ENCODE data around the gene PXK. TPM values are rescaled to one million over a fixed set of nuclear protein-coding genes. Genes with fewer than 3 reads are reported as not detected.

Gene PXK
- total RNA-seq, 1 experiment from 2014 or later: 4.4 TPM

GRCh38 chr3:58352626-58353025, 19.9 kb downstream of the PXK start:
- Histone ChIP-seq H3K4me3 (no peak overlapping the region), H3K9me3 (ENCODE audit: insufficient read depth, low read depth) (no peaks in the 10 kb centered on the region; the same call in 1 of the 2 replicates), H3F3A (ENCODE audit: insufficient read depth, low read depth) (peaks cover 4% of the 10 kb centered on the region; the same call in 1 of the 2 replicates), H3K27ac (no peak overlapping the region), H2AFZ (no peak overlapping the region), H3K4me2 (no peak overlapping the region), H3K4me1 (replicated peaks; ENCODE audit: insufficient read depth) (peaks cover 17% of the 10 kb centered on the region), H3K9me2 (ENCODE audit: insufficient read depth) (no peaks in the 10 kb centered on the region), H3K27me3 (ENCODE audit: insufficient read depth, low read depth) (no peaks in the 10 kb centered on the region), H3K36me3 (ENCODE audit: low read depth) (no peaks in the 10 kb centered on the region), H4K20me1 (ENCODE audit: insufficient read depth) (no peaks in the 10 kb centered on the region), H3K79me2 (ENCODE audit: low read depth) (no peaks in the 10 kb centered on the region)
- ChIA-PET POLR2A (ENCODE audit: unreplicated experiment) (no interaction called here), CTCF (interaction anchor here (0.7 kb wide), 1 partner anchor 10 kb away, joined by 4 read pairs; no protein-coding TSS in a partner anchor)
- no peak for TF ChIP-seq EZH2 (IDR thresholded peaks at IDR 0.05; ENCODE audit: low read depth)
- TF ChIP-seq CTCF (conservative IDR thresholded peaks at IDR 0.05): no peak
- intact Hi-C loops (cut with micrococcal nuclease; ENCODE audit: unreplicated experiment): no loop called here
- no peak for DNase-seq
- BruUV-seq (replicated peaks): no TSS peak

- BruUV-seq (replicated peaks): no TSS peak
Observed at GRCh38 chr3:58353722-58354553, 21.2 kb downstream of the PXK start.

GRCh38 chr3:58355179-58355578, 22.5 kb downstream of the PXK start:
- Histone ChIP-seq H3F3A (ENCODE audit: insufficient read depth, low read depth) (peaks cover under 1% of the 10 kb centered on the region; the same call in 1 of the 2 replicates), H3K79me2 (ENCODE audit: low read depth) (no peaks in the 10 kb centered on the region), H3K4me3 (no peak overlapping the region), H3K9me2 (ENCODE audit: insufficient read depth) (no peaks in the 10 kb centered on the region), H4K20me1 (ENCODE audit: insufficient read depth) (no peaks in the 10 kb centered on the region), H3K9me3 (ENCODE audit: insufficient read depth, low read depth) (no peaks in the 10 kb centered on the region), H3K4me2 (no peak overlapping the region), H2AFZ (no peak overlapping the region), H3K4me1 (replicated peaks; ENCODE audit: insufficient read depth) (peaks cover 11% of the 10 kb centered on the region), H3K27ac (no peak overlapping the region), H3K27me3 (ENCODE audit: insufficient read depth, low read depth) (no peaks in the 10 kb centered on the region), H3K36me3 (ENCODE audit: low read depth) (no peaks in the 10 kb centered on the region)
- intact Hi-C loops (cut with micrococcal nuclease; ENCODE audit: unreplicated experiment): no loop called here
- no TSS peak for BruUV-seq (replicated peaks)
- ChIA-PET CTCF (no interaction called here), POLR2A (ENCODE audit: unreplicated experiment) (interaction anchor here (0.7 kb wide), 1 partner anchor 58 kb away, joined by 3 read pairs; no protein-coding TSS in a partner anchor)
- TF ChIP-seq CTCF (conservative IDR thresholded peaks at IDR 0.05) (no peak), EZH2 (IDR thresholded peaks at IDR 0.05; ENCODE audit: low read depth) (no peak)
- DNase-seq: no peak

More at GRCh38 chr3:58353722-58354553, 21.2 kb downstream of the PXK start:
- no peak overlapping the region for H2AFZ ChIP-seq
- TF ChIP-seq CTCF (conservative IDR thresholded peaks at IDR 0.05) (no peak), EZH2 (IDR thresholded peaks at IDR 0.05; ENCODE audit: low read depth) (no peak)
- H3K36me3 ChIP-seq (ENCODE audit: low read depth): no peaks in the 10 kb centered on the region
- intact Hi-C loops (cut with micrococcal nuclease; ENCODE audit: unreplicated experiment): no loop called here
- H3K79me2 ChIP-seq (ENCODE audit: low read depth): no peaks in the 10 kb centered on the region
- H3K4me3 ChIP-seq: no peak overlapping the region
- no peaks in the 10 kb centered on the region for H4K20me1 ChIP-seq (ENCODE audit: insufficient read depth)
- no peak for DNase-seq
- no peak overlapping the region for H3K4me2 ChIP-seq
- no peak overlapping the region for H3K27ac ChIP-seq
- H3K9me2 ChIP-seq (ENCODE audit: insufficient read depth): no peaks in the 10 kb centered on the region
- H3F3A ChIP-seq (ENCODE audit: insufficient read depth, low read depth): peaks cover 4% of the 10 kb centered on the region; the same call in 1 of the 2 replicates
- H3K4me1 ChIP-seq (replicated peaks; ENCODE audit: insufficient read depth): peaks cover 17% of the 10 kb centered on the region
- no peaks in the 10 kb centered on the region for H3K27me3 ChIP-seq (ENCODE audit: insufficient read depth, low read depth)
- POLR2A ChIA-PET (ENCODE audit: unreplicated experiment): interaction anchor here (0.6 kb wide), 1 partner anchor 725 kb away, joined by 4 read pairs; no protein-coding TSS in a partner anchor
- H3K9me3 ChIP-seq (ENCODE audit: insufficient read depth, low read depth): no peaks in the 10 kb centered on the region
- CTCF ChIA-PET: no interaction called here
